NCI-H82 (cell line): ENCODE results near the gene ZP1.
A peak's percentile ranks its signal among the peaks of the same experiment; 100 is the strongest.
"Not testable (repeated sequence)": the region's sequence is repeated elsewhere in the genome, so short reads cannot be mapped to it uniquely, and the experiment has no call there.

Source experiments
- DNase-seq: peaks from one replicate; lab custom pipeline; 2025; lab: John Stamatoyannopoulos, UW

The ZP1 gene

GRCh38 chr11:60878245-60879101, 11.1 kb downstream of the ZP1 start:
- no peak for DNase-seq

GRCh38 chr11:60879104-60879503, 11.8 kb downstream of the ZP1 start:
- DNase-seq: no peak

DNA sequence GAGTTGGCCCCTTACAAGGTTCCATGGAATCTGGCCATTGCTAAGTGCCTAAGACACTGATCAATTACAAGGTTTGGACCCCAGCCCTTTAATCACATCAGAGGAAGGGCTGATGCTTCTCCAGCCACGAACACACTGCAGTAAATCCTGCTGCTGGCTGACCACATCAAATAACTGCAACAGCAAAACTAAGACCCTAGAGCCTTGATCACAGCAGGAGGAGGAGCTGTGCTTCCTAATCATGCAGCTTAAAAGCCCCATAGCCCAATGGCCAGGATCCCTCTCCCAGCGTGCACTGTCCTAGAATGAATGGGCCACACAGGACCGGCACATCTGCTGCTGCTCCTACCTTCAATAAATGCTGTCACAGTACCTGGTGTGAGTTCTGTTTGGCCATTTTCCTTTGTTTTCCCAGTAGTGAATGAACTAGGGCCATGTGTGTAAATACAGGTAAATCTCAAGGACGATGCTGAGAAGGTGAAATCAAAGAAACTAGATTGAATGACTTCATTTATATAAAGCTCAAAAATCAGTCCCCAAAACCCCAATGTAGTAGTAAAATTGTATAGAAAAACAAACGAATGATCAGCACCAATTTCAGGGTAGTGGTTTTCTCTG, 12.7 kb downstream of the ZP1 start:
- no peak for DNase-seq

DNA sequence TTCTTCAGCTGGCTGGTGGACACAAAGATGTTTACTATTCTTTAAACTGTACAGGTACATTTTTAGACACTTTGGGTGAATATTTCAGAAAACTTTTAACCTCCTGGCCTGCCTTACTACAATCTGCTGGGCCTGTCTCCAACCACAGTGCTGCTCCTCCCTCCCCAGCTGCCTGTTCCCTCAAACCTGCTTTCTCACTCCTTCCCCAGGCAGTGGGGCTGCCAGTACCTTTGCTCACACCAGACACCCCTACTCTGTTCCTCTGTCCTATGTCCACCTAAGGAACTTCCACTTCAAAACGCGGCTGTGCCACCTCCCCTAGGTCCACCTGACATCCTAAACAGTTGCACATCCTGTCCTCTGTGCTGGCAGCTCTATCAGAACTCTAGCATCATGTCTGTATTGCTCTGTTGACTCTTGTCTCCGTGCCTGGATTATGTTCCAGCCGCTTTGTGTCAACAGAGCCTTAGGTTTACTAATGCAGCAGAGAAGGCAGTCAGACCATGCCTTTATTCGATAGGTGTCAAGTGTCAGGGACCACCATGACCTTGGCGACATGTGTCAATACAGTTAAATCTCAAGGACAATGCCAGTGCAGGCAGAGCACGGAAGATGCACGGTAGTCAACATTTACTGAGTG, 13.4 kb downstream of the ZP1 start:
- no peak for DNase-seq

GRCh38 chr11:60887556-60887955, 20.2 kb downstream of the ZP1 start:
- DNase-seq: peak; percentile 45

GRCh38 chr11:60889869-60890311, 22.5 kb downstream of the ZP1 start:
- DNase-seq: no peak

DNA sequence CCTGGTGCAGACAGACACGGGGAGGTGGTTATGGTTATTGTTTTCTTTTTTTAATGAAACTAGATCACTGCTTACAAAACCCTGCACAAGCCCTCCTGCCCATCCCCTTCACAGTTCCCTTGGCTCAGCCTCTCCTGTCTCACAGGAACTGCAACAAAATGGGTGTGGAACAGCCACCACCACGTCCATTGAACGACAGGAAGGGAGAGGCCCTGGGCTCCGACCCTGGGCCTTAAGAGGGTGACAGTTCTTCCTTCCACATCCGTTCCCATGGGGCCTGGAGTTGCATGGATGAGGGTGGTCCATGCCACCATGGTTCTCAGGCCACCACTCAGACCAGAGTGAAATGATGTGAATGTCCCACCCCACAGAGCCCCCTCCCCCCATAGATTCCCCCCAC, 23.4 kb downstream of the ZP1 start:
- no peak for DNase-seq

DNA sequence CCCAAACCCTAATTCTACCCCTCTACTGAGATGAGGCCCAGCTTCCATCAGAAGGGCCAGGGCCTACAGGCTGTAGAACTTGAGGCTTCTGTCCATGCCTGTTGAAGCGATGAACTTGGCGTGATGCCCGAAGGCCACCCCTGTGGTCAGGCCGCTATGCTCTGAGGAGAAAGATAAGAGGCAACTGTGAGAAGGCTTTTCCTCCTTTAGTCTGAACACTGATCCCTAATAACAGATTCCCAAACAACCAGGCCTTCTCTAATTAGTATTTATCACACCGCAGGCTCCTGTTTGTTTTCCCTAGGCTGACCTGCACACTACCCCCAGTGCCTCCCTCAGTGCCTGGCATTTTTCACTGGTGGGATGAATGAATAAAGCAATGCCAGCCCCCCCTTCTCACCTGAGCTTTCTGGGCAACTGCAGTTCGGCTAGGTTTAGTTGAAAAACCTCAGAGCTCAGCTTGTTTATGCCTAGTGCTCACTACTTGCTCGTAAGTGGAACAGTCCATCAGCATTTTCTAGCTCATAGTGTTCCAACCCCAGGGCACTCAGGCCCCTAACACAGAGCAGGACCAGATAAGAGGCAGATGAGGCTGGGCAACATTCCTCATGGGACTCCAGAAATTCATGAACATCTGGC, 23.9 kb downstream of the ZP1 start:
- DNase-seq: no peak

GRCh38 chr11:60895687-60896086, 28.3 kb downstream of the ZP1 start:
- DNase-seq: no peak

- DNase-seq: no peak
These were observed 30.2 kb downstream of the ZP1 start for GRCh38 chr11:60897496-60897895.

- DNase-seq: peak; percentile 67
These were observed 31.9 kb downstream of the ZP1 start for GRCh38 chr11:60899046-60899936.

DNA sequence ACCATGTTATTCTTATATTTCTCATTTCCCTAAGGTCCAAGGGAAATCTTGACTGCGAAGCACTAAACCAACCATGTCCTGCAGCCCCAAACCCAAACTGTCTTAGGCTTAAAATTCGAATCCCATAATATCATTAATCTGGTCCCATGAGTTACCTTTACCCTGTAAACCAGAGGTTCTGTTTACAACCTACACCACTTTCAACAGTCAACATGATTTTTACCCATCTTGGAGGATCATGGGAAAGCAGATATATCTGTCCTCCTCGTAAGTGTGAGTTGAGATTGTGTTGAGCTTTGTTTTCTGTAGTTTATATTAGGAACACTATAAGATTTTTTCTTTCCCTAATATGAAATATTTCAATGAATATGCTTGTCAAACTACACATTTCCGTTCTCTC, 32.6 kb downstream of the ZP1 start:
- no peak for DNase-seq

GRCh38 chr11:60900673-60901404, 33.5 kb downstream of the ZP1 start:
- no peak for DNase-seq

DNA sequence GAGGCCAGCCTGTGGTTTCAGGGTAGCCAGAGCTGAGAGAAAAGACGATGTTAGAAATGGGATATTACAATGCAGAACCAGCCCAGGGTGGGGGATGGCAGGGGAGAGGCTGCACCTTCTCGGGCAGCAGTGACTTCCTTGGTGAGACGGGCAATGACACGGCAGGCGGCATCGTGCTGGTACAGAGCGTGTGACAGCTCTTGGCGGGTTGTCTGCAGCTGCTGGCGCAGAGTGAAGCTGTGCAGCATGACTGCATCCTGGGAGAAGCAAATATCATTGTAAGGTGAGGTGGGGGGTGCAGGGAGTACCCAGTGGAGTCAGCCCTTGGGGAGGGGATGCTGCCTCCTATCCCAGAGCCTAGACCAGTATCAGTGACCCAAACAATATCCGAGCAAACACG, 35.3 kb downstream of the ZP1 start:
- no peak for DNase-seq

DNA sequence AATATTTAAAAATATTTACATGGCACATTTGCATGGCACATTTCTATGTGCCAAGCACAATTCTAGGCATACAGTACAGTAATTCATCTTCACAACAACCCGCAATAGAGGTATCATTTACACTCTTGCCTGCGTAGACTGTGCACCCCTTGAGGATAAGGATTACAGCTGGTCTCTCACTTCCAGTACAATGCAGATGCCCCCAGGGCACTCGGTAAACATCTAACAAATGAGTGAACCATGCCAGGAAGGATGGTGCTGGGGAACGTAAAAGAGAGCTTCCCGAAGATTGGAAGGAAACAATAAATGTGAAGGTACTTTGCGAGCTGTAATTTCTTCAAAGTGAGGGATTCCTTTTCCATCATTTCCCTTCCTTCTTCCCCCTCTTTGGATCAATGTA, 37.7 kb downstream of the ZP1 start:
- DNase-seq: no peak

DNA sequence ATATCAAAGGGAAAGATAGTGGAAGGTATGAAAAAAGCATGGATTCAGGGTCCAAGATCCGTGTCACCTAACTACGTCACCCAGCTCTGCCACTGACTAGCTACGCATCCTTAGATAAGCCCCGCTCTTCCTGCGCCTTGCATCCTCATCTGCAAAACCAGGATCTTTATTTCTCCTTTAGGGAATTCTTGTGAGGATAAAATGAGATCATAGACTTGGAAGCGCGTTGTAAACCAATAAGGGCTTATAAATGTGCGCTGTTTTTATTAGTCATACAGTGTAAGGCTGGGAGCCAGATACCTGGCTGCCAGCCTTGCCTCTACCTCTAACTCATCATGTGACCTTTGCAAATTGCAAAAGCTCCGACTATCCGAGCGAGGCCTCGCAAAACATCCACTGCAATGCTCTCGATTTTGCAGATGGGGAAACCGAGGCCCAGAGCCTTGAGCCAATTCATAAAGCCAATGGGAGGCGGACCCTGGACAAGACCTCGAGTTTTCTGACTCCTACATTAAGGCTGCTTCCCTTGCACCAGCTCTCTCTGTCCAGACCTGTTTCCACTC, 38.3 kb downstream of the ZP1 start:
- peak; percentile 46 for DNase-seq

GRCh38 chr11:60906132-60906972, 39.0 kb downstream of the ZP1 start, which contains the start of gene PRPF19:
TSS of gene PRPF19 (minus strand) at chr11:60906585. CDS start at chr11:60906382, 203 bp downstream.
- peak; percentile 97 for DNase-seq

- no peak for DNase-seq
These were observed 41.5 kb downstream of the ZP1 start for GRCh38 chr11:60908803-60909202.

DNA sequence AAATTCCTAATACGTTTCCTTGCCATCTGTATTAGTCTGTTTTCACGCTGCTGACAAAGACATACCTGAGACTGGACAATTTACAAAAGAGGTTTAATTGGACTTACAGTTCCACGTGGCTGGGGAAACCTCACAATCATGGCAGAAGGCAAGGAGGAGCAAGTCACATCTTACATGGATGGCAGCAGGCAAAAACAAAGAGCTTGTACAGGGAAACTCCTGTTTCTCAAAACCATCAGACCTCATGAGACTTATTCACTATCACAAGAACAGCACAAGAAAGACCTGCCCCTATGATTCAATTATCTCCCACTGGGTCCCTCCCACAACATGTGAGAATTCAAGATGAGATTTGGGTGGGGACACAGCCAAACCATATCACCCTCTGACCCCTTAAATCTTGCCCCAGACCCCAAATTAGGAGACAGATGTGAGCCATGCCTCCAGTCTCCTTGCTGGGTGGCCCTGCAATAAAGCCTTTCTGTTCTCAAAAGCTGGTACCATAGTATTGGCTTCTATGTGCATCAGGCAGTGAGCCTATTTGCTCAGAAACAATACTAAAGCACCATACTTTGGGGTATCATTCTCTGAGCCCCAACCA, 42.4 kb downstream of the ZP1 start:
- not testable (repeated sequence) for DNase-seq
